ENCODE results near the gene NECTIN4. TPM values are rescaled to one million over a fixed set of nuclear protein-coding genes. Genes with fewer than 3 reads are reported as not detected.

Gene NECTIN4
- total RNA-seq, 1 donor from 2014 or later, result 1.9 TPM

DNA sequence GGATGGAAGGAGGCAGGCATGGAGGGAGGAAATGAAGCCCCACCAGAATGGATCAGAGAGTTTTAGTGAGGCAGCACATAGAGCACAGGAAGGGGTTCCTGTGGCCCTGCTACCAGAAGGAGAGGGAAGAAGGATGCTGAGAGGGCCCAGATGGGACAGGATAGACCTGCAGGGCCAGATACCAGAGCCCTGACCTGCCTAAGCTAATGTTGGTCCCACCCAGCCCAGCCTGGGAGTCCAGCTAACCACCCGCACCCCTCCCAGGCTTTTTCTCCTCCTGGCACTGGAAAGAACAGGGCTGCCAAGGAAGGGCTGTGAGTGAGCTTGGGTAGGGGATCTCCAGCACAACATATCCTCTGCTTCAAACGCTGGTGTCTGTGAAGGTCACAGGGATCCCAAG lies 6.9 kb downstream of the NECTIN4 start:
- Mint-ChIP-seq H3K36me3 (ENCODE audit: insufficient read depth) (no peaks in the 10 kb centered on the region), H3K27ac (peak overlapping the region; percentile 98), H3K27me3 (no peaks in the 10 kb centered on the region), H3K9me3 (ENCODE audit: low read depth) (no peaks in the 10 kb centered on the region), H3K4me1 (ENCODE audit: low read depth) (peaks cover 31% of the 10 kb centered on the region), H3K4me3 (ENCODE audit: low read depth) (no peak overlapping the region)
- DNase-seq (ENCODE audit: low spot score, unreplicated experiment), result no peak
- TF ChIP-seq, protein P1, sequence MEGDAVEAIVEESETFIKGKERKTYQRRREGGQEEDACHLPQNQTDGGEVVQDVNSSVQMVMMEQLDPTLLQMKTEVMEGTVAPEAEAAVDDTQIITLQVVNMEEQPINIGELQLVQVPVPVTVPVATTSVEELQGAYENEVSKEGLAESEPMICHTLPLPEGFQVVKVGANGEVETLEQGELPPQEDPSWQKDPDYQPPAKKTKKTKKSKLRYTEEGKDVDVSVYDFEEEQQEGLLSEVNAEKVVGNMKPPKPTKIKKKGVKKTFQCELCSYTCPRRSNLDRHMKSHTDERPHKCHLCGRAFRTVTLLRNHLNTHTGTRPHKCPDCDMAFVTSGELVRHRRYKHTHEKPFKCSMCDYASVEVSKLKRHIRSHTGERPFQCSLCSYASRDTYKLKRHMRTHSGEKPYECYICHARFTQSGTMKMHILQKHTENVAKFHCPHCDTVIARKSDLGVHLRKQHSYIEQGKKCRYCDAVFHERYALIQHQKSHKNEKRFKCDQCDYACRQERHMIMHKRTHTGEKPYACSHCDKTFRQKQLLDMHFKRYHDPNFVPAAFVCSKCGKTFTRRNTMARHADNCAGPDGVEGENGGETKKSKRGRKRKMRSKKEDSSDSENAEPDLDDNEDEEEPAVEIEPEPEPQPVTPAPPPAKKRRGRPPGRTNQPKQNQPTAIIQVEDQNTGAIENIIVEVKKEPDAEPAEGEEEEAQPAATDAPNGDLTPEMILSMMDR (IDR thresholded peaks at IDR 0.05; ENCODE audit: unreplicated experiment), result no peak

DNA sequence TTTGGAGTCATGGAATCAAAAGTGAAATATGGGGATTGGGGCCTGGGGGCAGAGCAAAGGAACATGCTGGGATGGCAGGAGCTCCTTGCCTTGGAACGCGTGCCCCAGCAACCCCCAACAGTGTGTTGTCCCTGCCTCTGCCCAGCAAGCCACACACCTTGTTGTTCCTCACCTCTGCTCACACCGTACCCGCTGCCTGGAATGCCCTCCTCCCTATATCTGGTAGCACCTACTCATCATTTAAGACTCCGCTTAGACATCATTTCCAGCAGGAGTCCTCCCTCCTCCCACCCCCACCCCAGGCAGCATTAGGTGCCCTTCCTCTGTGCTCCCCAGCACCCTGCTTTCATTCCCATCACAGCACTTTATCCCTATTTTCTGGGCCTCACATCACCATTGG lies 7.8 kb downstream of the NECTIN4 start:
- Mint-ChIP-seq H3K27ac (peak overlapping the region; percentile 14), H3K36me3 (ENCODE audit: insufficient read depth) (no peaks in the 10 kb centered on the region), H3K9me3 (ENCODE audit: low read depth) (no peaks in the 10 kb centered on the region), H3K27me3 (no peaks in the 10 kb centered on the region), H3K4me3 (ENCODE audit: low read depth) (no peak overlapping the region), H3K4me1 (ENCODE audit: low read depth) (peaks cover 30% of the 10 kb centered on the region)
- TF ChIP-seq, protein P1 (IDR thresholded peaks at IDR 0.05; ENCODE audit: unreplicated experiment), result no peak
- no peak for DNase-seq (ENCODE audit: low spot score, unreplicated experiment)

DNA sequence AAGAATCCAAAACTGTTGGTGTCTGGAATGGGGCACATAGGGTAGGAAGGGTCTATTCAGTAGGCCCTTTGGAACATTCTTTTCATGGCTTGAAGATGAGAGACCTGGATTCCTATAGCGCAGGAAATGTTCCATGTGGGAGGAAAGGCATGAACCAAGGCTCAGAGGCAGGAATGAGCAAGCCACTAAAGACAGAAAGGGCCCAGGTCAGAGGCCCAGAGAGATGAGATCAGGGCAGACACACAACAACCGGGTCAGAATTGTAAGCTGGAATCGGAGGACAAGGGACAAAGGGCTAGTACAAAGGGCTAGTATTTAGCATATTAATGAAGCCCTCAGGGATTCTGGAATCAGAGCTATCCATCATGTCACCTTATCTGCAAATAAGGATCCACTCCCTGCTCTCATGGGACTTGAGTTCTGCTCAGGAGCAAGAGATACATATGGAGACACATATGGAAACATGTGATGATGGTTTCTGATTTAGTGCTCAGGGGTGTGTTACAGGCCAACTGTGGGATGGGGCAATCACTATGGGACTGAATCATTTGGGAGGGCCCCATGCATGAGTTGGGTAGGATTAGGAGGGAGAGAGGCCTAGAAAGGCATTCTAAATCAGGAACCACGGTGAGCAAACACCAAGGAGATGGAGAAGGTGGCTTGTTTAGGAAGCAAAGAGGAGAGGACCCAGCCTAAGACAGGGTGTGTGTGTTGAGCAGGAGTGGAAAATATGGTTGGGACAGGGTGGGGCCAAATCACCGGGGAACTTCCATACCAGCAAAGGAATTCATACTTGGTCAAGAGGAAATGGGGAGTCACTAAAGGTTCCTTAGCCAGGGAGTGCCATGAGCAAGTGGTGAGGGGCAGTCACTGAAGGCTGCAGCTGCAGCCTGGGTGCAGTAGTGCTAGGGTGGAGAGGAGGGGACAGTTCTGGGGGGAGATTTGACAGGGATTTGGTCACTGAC lies 8.6 kb downstream of the NECTIN4 start:
- Mint-ChIP-seq H3K9me3 (ENCODE audit: low read depth) (no peaks in the 10 kb centered on the region), H3K36me3 (ENCODE audit: insufficient read depth) (no peaks in the 10 kb centered on the region), H3K4me3 (ENCODE audit: low read depth) (no peak overlapping the region), H3K27me3 (no peaks in the 10 kb centered on the region), H3K27ac (peak overlapping the region; percentile 46), H3K4me1 (ENCODE audit: low read depth) (peaks cover 24% of the 10 kb centered on the region)
- DNase-seq (ENCODE audit: low spot score, unreplicated experiment), result no peak
- TF ChIP-seq, protein P1 (IDR thresholded peaks at IDR 0.05; ENCODE audit: unreplicated experiment), result no peak

DNA sequence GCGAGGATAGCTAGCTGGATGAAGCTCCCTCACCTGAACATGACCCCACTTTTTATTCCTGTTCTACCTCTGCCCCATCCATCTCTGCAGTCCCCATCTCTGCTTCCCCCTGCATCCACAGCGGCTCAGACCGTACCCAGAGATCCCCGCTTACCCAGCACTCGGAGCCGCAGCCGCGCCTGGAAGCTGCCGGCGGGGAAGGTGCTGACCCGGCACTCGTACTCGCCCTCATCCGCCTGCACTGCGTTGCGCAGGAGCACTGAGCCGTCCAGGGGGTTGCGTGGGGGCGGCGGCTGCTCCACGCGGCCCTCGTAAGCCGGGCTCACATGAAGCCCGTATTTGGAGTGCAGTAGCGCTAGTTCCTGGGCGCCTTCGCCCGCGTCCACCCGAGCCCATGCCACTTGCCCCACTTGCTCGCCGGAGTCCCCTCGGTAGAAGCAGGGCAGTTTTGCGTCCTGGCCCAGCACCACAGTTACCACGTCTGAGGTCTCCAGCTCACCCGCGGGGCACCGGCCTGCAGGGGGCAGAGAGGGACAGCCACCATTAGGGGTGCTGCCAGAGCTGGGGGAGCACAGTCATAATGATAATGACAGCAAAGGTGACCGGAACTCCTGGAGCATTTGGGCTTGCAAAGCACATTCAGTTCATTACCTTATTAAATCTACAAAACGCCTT lies 9.8 kb downstream of the NECTIN4 start:
- Mint-ChIP-seq H3K9me3 (ENCODE audit: low read depth) (no peaks in the 10 kb centered on the region), H3K27ac (no peak overlapping the region), H3K36me3 (ENCODE audit: insufficient read depth) (no peaks in the 10 kb centered on the region), H3K27me3 (no peaks in the 10 kb centered on the region), H3K4me3 (ENCODE audit: low read depth) (no peak overlapping the region), H3K4me1 (ENCODE audit: low read depth) (peaks cover 18% of the 10 kb centered on the region)
- TF ChIP-seq, protein P1 (IDR thresholded peaks at IDR 0.05; ENCODE audit: unreplicated experiment), result no peak
- DNase-seq (ENCODE audit: low spot score, unreplicated experiment), result no peak

DNA sequence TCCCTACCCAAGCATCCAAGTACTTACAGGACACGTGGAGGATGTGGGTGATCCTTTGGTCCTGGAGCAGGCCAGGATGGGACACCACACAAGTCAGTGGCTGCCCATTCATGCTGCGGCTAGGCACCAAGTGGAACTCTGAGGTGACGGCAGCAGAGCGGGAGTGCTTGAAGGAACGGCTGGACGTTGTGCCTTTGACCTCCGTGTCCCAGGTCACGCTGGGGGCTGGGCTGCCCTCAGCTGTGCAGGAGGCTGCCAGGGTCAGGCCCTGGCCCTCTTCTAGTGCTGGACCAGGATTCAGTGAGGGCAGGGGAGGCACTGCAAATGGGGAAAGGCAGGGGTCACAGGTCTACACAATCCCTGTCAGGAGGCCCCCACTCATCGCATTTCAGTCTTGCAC lies 11.9 kb downstream of the NECTIN4 start:
- Mint-ChIP-seq H3K9me3 (ENCODE audit: low read depth) (no peaks in the 10 kb centered on the region), H3K4me3 (ENCODE audit: low read depth) (no peak overlapping the region)

More for the DNA sequence above, 11.9 kb downstream of the NECTIN4 start:
- Mint-ChIP-seq H3K27ac (no peak overlapping the region), H3K27me3 (no peaks in the 10 kb centered on the region), H3K4me1 (ENCODE audit: low read depth) (peaks cover 3% of the 10 kb centered on the region), H3K36me3 (ENCODE audit: insufficient read depth) (no peaks in the 10 kb centered on the region)
- TF ChIP-seq, protein P1 (IDR thresholded peaks at IDR 0.05; ENCODE audit: unreplicated experiment), result no peak
- DNase-seq (ENCODE audit: low spot score, unreplicated experiment), result no peak

All from progenitor cell of endocrine pancreas (in vitro differentiated cells).